Measurements from ENCODE around the gene PHYKPL.

DNA sequence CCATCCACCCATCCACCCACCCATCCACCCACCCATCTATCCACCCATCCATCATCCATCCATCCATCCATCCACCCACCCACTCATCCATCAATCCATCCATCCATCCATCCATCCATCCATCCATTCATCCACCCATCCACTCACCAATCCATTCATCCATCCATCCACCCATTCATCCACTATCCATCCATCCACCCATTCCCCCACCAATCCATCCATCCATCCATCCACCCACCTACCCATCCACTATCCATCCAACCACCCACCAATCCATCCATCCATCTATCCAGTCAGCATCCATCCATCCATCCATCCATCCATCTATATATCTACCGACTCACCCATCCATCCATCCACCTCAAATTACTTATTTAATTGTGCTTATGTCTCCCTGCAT lies 36.9 kb upstream of the PHYKPL start:
- TF ChIP-seq, protein P1, sequence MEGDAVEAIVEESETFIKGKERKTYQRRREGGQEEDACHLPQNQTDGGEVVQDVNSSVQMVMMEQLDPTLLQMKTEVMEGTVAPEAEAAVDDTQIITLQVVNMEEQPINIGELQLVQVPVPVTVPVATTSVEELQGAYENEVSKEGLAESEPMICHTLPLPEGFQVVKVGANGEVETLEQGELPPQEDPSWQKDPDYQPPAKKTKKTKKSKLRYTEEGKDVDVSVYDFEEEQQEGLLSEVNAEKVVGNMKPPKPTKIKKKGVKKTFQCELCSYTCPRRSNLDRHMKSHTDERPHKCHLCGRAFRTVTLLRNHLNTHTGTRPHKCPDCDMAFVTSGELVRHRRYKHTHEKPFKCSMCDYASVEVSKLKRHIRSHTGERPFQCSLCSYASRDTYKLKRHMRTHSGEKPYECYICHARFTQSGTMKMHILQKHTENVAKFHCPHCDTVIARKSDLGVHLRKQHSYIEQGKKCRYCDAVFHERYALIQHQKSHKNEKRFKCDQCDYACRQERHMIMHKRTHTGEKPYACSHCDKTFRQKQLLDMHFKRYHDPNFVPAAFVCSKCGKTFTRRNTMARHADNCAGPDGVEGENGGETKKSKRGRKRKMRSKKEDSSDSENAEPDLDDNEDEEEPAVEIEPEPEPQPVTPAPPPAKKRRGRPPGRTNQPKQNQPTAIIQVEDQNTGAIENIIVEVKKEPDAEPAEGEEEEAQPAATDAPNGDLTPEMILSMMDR (IDR thresholded peaks at IDR 0.05), result no peak
- no peak for TF ChIP-seq POLR2AphosphoS5 (IDR thresholded peaks at IDR 0.05; ENCODE audit: low read depth, low read length)
- TF ChIP-seq, protein P2, sequence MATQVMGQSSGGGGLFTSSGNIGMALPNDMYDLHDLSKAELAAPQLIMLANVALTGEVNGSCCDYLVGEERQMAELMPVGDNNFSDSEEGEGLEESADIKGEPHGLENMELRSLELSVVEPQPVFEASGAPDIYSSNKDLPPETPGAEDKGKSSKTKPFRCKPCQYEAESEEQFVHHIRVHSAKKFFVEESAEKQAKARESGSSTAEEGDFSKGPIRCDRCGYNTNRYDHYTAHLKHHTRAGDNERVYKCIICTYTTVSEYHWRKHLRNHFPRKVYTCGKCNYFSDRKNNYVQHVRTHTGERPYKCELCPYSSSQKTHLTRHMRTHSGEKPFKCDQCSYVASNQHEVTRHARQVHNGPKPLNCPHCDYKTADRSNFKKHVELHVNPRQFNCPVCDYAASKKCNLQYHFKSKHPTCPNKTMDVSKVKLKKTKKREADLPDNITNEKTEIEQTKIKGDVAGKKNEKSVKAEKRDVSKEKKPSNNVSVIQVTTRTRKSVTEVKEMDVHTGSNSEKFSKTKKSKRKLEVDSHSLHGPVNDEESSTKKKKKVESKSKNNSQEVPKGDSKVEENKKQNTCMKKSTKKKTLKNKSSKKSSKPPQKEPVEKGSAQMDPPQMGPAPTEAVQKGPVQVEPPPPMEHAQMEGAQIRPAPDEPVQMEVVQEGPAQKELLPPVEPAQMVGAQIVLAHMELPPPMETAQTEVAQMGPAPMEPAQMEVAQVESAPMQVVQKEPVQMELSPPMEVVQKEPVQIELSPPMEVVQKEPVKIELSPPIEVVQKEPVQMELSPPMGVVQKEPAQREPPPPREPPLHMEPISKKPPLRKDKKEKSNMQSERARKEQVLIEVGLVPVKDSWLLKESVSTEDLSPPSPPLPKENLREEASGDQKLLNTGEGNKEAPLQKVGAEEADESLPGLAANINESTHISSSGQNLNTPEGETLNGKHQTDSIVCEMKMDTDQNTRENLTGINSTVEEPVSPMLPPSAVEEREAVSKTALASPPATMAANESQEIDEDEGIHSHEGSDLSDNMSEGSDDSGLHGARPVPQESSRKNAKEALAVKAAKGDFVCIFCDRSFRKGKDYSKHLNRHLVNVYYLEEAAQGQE (IDR thresholded peaks at IDR 0.05; ENCODE audit: insufficient read depth in 1 of 2, low read depth in 2 of 2, low read length in 1 of 2), result no peak
- TF ChIP-seq SIN3A (IDR thresholded peaks at IDR 0.05; ENCODE audit: borderline replicate concordance, insufficient read depth, low read depth, low read length), result no peak
- no peak for TF ChIP-seq TCF7L2 (IDR thresholded peaks at IDR 0.05; ENCODE audit: low read depth, low read length)
